ENCODE data around the gene DDX60.
"Not testable (repeated sequence)": the region's sequence is repeated elsewhere in the genome, so short reads cannot be mapped to it uniquely, and the experiment has no call there.

The DDX60 gene

GRCh38 chr4:168353746-168354145 lies 35.2 kb upstream of the DDX60 start:
- H3K4me1 ChIP-seq (ENCODE audit: insufficient read depth, insufficient read length) = no peaks in the 10 kb centered on the region
- H3K27me3 ChIP-seq (ENCODE audit: insufficient read depth, insufficient read length) = no peaks in the 10 kb centered on the region
- H3K9me3 ChIP-seq (ENCODE audit: insufficient read depth, low read length) = no peaks in the 10 kb centered on the region
- H3K9ac ChIP-seq (ENCODE audit: insufficient read length, low read depth) = no peak overlapping the region
- no peak overlapping the region for H3K4me3 ChIP-seq (ENCODE audit: insufficient read length, low read depth)
- TF ChIP-seq YY1 (IDR thresholded peaks at IDR 0.05; ENCODE audit: insufficient read depth, insufficient read length) (no peak), ZNF274 (IDR thresholded peaks at IDR 0.05; ENCODE audit: low read depth, low read length) (no peak), SUZ12 (IDR thresholded peaks at IDR 0.05; ENCODE audit: extremely low read depth, insufficient read depth, insufficient read length) (no peak)
- no peaks in the 10 kb centered on the region for H3K36me3 ChIP-seq (ENCODE audit: insufficient read depth, insufficient read length, low read length)
- DNase-seq (ENCODE audit: low read depth, low spot score) = no peak

- H3K4me3 ChIP-seq (ENCODE audit: insufficient read length, low read depth) = no peak overlapping the region
- H3K9ac ChIP-seq (ENCODE audit: insufficient read length, low read depth) = no peak overlapping the region
- H3K27me3 ChIP-seq (ENCODE audit: insufficient read depth, insufficient read length) = no peaks in the 10 kb centered on the region
- no peaks in the 10 kb centered on the region for H3K36me3 ChIP-seq (ENCODE audit: insufficient read depth, insufficient read length, low read length)
- TF ChIP-seq YY1 (IDR thresholded peaks at IDR 0.05; ENCODE audit: insufficient read depth, insufficient read length) (no peak), ZNF274 (IDR thresholded peaks at IDR 0.05; ENCODE audit: low read depth, low read length) (no peak), SUZ12 (IDR thresholded peaks at IDR 0.05; ENCODE audit: extremely low read depth, insufficient read depth, insufficient read length) (no peak)
- no peak for DNase-seq (ENCODE audit: low read depth, low spot score)
- H3K4me1 ChIP-seq (ENCODE audit: insufficient read depth, insufficient read length) = no peaks in the 10 kb centered on the region
- H3K9me3 ChIP-seq (ENCODE audit: insufficient read depth, low read length) = no peaks in the 10 kb centered on the region
These were observed 19.0 kb upstream of the DDX60 start for GRCh38 chr4:168337550-168337940.

GRCh38 chr4:168336837-168337549 lies 18.4 kb upstream of the DDX60 start:
- no peaks in the 10 kb centered on the region for H3K9me3 ChIP-seq (ENCODE audit: insufficient read depth, low read length)
- TF ChIP-seq SUZ12 (IDR thresholded peaks at IDR 0.05; ENCODE audit: extremely low read depth, insufficient read depth, insufficient read length) (no peak), YY1 (IDR thresholded peaks at IDR 0.05; ENCODE audit: insufficient read depth, insufficient read length) (no peak), ZNF274 (IDR thresholded peaks at IDR 0.05; ENCODE audit: low read depth, low read length) (no peak)
- no peaks in the 10 kb centered on the region for H3K4me1 ChIP-seq (ENCODE audit: insufficient read depth, insufficient read length)
- H3K9ac ChIP-seq (ENCODE audit: insufficient read length, low read depth) = no peak overlapping the region
- H3K27me3 ChIP-seq (ENCODE audit: insufficient read depth, insufficient read length) = no peaks in the 10 kb centered on the region
- no peak overlapping the region for H3K4me3 ChIP-seq (ENCODE audit: insufficient read length, low read depth)
- no peaks in the 10 kb centered on the region for H3K36me3 ChIP-seq (ENCODE audit: insufficient read depth, insufficient read length, low read length)
- DNase-seq (ENCODE audit: low read depth, low spot score) = no peak

GRCh38 chr4:168335621-168336020 lies 17.1 kb upstream of the DDX60 start:
- no peaks in the 10 kb centered on the region for H3K4me1 ChIP-seq (ENCODE audit: insufficient read depth, insufficient read length)
- TF ChIP-seq SUZ12 (IDR thresholded peaks at IDR 0.05; ENCODE audit: extremely low read depth, insufficient read depth, insufficient read length) (no peak), YY1 (IDR thresholded peaks at IDR 0.05; ENCODE audit: insufficient read depth, insufficient read length) (no peak), ZNF274 (IDR thresholded peaks at IDR 0.05; ENCODE audit: low read depth, low read length) (no peak)
- no peak overlapping the region for H3K9ac ChIP-seq (ENCODE audit: insufficient read length, low read depth)
- H3K36me3 ChIP-seq (ENCODE audit: insufficient read depth, insufficient read length, low read length) = no peaks in the 10 kb centered on the region
- H3K4me3 ChIP-seq (ENCODE audit: insufficient read length, low read depth) = no peak overlapping the region
- H3K9me3 ChIP-seq (ENCODE audit: insufficient read depth, low read length) = no peaks in the 10 kb centered on the region
- H3K27me3 ChIP-seq (ENCODE audit: insufficient read depth, insufficient read length) = no peaks in the 10 kb centered on the region
- no peak for DNase-seq (ENCODE audit: low read depth, low spot score)

GRCh38 chr4:168334053-168334452 lies 15.5 kb upstream of the DDX60 start:
- TF ChIP-seq YY1 (IDR thresholded peaks at IDR 0.05; ENCODE audit: insufficient read depth, insufficient read length) (no peak), SUZ12 (IDR thresholded peaks at IDR 0.05; ENCODE audit: extremely low read depth, insufficient read depth, insufficient read length) (no peak), ZNF274 (IDR thresholded peaks at IDR 0.05; ENCODE audit: low read depth, low read length) (no peak)
- Histone ChIP-seq H3K4me3 (ENCODE audit: insufficient read length, low read depth) (no peak overlapping the region), H3K9ac (ENCODE audit: insufficient read length, low read depth) (no peak overlapping the region), H3K4me1 (ENCODE audit: insufficient read depth, insufficient read length) (no peaks in the 10 kb centered on the region), H3K27me3 (ENCODE audit: insufficient read depth, insufficient read length) (no peaks in the 10 kb centered on the region), H3K9me3 (ENCODE audit: insufficient read depth, low read length) (no peaks in the 10 kb centered on the region), H3K36me3 (ENCODE audit: insufficient read depth, insufficient read length, low read length) (no peaks in the 10 kb centered on the region)
- no peak for DNase-seq (ENCODE audit: low read depth, low spot score)

GRCh38 chr4:168330575-168330974 lies 12.0 kb upstream of the DDX60 start:
- not testable (repeated sequence) for DNase-seq (ENCODE audit: low read depth, low spot score); H3K27me3 ChIP-seq (ENCODE audit: insufficient read depth, insufficient read length); H3K4me1 ChIP-seq (ENCODE audit: insufficient read depth, insufficient read length); H3K9me3 ChIP-seq (ENCODE audit: insufficient read depth, low read length); H3K9ac ChIP-seq (ENCODE audit: insufficient read length, low read depth); H3K36me3 ChIP-seq (ENCODE audit: insufficient read depth, insufficient read length, low read length); H3K4me3 ChIP-seq (ENCODE audit: insufficient read length, low read depth)

GRCh38 chr4:168325591-168325990 lies 7.0 kb upstream of the DDX60 start:
- no peak overlapping the region for H3K9ac ChIP-seq (ENCODE audit: insufficient read length, low read depth)
- no peak for DNase-seq (ENCODE audit: low read depth, low spot score)
- no peak for TF ChIP-seq YY1 (IDR thresholded peaks at IDR 0.05; ENCODE audit: insufficient read depth, insufficient read length)
- TF ChIP-seq ZNF274 (IDR thresholded peaks at IDR 0.05; ENCODE audit: low read depth, low read length) = no peak
- H3K27me3 ChIP-seq (ENCODE audit: insufficient read depth, insufficient read length) = no peaks in the 10 kb centered on the region
- H3K4me1 ChIP-seq (ENCODE audit: insufficient read depth, insufficient read length) = no peaks in the 10 kb centered on the region
- no peak overlapping the region for H3K4me3 ChIP-seq (ENCODE audit: insufficient read length, low read depth)
- no peaks in the 10 kb centered on the region for H3K9me3 ChIP-seq (ENCODE audit: insufficient read depth, low read length)
- no peaks in the 10 kb centered on the region for H3K36me3 ChIP-seq (ENCODE audit: insufficient read depth, insufficient read length, low read length)

Measured in NT2/D1 (cell line).